GM23248 (cell line): ENCODE data around the gene ST6GALNAC6. TPM values are rescaled to one million over a fixed set of nuclear protein-coding genes. Genes with fewer than 3 reads are reported as not detected.

Source experiments
- DNase-seq: peaks from one replicate; pipeline ENCODE4 v3.0.0-alpha.2; 2015
- H2AFZ ChIP-seq: fragments of 200-600 bp; sonication (generic); 2 replicates; pipeline ENCODE4 v1.6.1; 2016; ENCODE audit warnings: antibody characterized with exemption
- H3F3A ChIP-seq: fragments of 200-600 bp; sonication (generic); 2 replicates; pipeline ENCODE4 v1.6.1; 2016; ENCODE audit warnings: mild to moderate bottlenecking, antibody characterized with exemption, mixed run types; ENCODE audit not compliant: insufficient read depth
- H3K27ac ChIP-seq: fragments of 200-600 bp; sonication (generic); 2 replicates; pipeline ENCODE4 v1.5.1; 2016; ENCODE audit warnings: mild to moderate bottlenecking
- H3K27me3 ChIP-seq: fragments of 200-600 bp; sonication (generic); replicated peaks from 2 replicates; pipeline ENCODE4 v1.6.1; 2016; ENCODE audit warnings: mild to moderate bottlenecking; ENCODE audit not compliant: insufficient read depth
- H3K36me3 ChIP-seq: fragments of 200-600 bp; sonication (generic); 2 replicates; pipeline ENCODE4 v1.6.1; 2016; ENCODE audit warnings: low read depth, mild to moderate bottlenecking
- H3K4me1 ChIP-seq: fragments of 200-600 bp; sonication (generic); 2 replicates; pipeline ENCODE4 v1.6.1; 2016; ENCODE audit warnings: mild to moderate bottlenecking; ENCODE audit not compliant: insufficient read depth
- H3K4me2 ChIP-seq: fragments of 200-600 bp; sonication (generic); one replicate; pipeline ENCODE4 v1.6.1; 2016; ENCODE audit warnings: mild to moderate bottlenecking; ENCODE audit not compliant: unreplicated experiment
- H3K4me3 ChIP-seq: fragments of 200-600 bp; sonication (generic); 2 replicates; pipeline ENCODE4 v1.5.1; 2016; ENCODE audit warnings: mild to moderate bottlenecking
- H3K79me2 ChIP-seq: fragments of 200-600 bp; sonication (generic); 2 replicates; pipeline ENCODE4 v1.6.1; 2016; ENCODE audit warnings: mild to moderate bottlenecking; ENCODE audit not compliant: insufficient read depth
- H3K9ac ChIP-seq: fragments of 200-600 bp; sonication (generic); 2 replicates; pipeline ENCODE4 v1.6.1; 2016; ENCODE audit warnings: mild to moderate bottlenecking
- H3K9me2 ChIP-seq: fragments of 200-600 bp; sonication (generic); 2 replicates; pipeline ENCODE4 v1.6.1; 2016; ENCODE audit warnings: mixed run types, mild to moderate bottlenecking, moderate library complexity; ENCODE audit not compliant: insufficient read depth
- H3K9me3 ChIP-seq: fragments of 200-600 bp; sonication (generic); one replicate; pipeline ENCODE4 v1.6.1; 2017; ENCODE audit warnings: low read depth
- H4K20me1 ChIP-seq: fragments of 200-600 bp; sonication (generic); 2 replicates; pipeline ENCODE4 v1.6.0; 2016; ENCODE audit not compliant: insufficient read depth
- EZH2 ChIP-seq: fragments of 200-600 bp; sonication (generic); IDR thresholded peaks from 2 replicates; pipeline ENCODE4 v1.6.1; 2018; ENCODE audit warnings: antibody characterized with exemption, mild to moderate bottlenecking; ENCODE audit not compliant: insufficient read depth, poor library complexity, severe bottlenecking
- EZH2phosphoT487 ChIP-seq: fragments of 200-600 bp; sonication (generic); IDR thresholded peaks from 2 replicates; pipeline ENCODE4 v1.6.1; 2018; ENCODE audit warnings: antibody characterized with exemption, moderate library complexity, mild to moderate bottlenecking, low read depth; ENCODE audit not compliant: insufficient read depth
- WGBS, 2 experiments: methylation state at CpG; one replicate each; pipeline ENCODE4 v1.1.6; 2015 to 2017; ENCODE audit warnings: low lambda C conversion rate in 2 of 2, low coverage in 1 of 2; ENCODE audit errors: missing lambda C conversion rate in 2 of 2; 5-methylcytosine and 5-hydroxymethylcytosine counted together
- in situ Hi-C: fragments of 300-500 bp; cut with MboI; formaldehyde crosslinking; loops from 2 replicates; pipeline ENCODE4 v1.15.0; 2020
- polyA plus RNA-seq: library from polyadenylated mRNA; unstranded; fragments of >200 nt; fragmentation: Nextera tagmentation; extraction: Ambion mirVana; gene quantifications from 2 replicates; pipeline ENCODE4 v1.2.1, GENCODE V29; 2016
- total RNA-seq: library from RNA; depleted of rRNA; stranded (reverse); fragments of >200 nt; shearing (Covaris generic); gene quantifications from 2 replicates; pipeline ENCODE4 v1.2.3, GENCODE V29; 2014

Gene ST6GALNAC6
- total and polyA plus RNA-seq, 2 experiments from 2014 or later, result 81.1 to 88.0 TPM

DNA sequence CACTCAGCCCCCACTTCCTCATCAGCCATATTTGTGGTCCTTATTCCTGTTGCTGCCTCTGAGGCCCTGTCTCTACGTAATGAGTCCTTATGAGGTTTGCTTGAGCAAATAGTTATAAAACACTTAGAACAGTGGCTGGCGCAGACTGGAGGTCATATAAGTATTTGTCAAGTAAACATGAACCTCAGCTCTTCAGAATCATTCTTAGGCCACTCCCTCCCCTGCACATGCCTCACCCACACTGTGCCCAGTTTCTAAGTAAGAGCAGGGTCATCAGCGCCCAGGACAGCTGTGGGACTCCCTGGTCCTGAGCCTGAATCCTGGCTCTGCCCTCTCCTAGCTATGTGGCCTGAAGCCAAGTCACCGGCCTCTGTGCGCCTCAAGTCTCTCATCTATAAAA is 13.5 kb upstream of the ST6GALNAC6 start:
- TF ChIP-seq EZH2 (no peak), EZH2phosphoT487 (no peak)
- in situ Hi-C loops, result no loop called here
- 84 to 85% methylated on average over 5 of the region's 5 CpGs for WGBS, 2 experiments

DNA sequence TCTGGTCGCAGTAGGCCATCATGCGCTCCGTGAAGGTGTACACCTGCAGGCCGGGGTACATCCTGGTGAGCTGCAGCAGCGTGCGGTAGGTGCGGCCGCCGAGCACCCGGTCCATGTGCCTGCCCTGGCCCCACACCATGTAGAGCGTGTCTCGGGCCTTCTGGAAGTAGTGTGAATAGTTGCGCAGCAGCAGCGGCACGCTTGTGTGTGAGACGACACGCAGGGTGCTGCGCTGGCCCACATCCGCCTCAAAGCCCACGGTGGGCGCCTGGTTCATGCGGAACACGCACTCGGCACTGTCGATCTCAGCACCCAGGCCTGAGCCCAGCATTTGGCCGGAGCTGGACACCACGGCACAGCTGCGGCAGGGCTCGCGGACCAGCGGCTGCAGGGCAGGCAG is 12.9 kb upstream of the ST6GALNAC6 start:
- in situ Hi-C loops, result no loop called here
- H3K4me2 ChIP-seq, result no peak overlapping the region
- WGBS, 2 experiments, result 96 to 98% methylated on average over 31 of the region's 31 CpGs
- H3K9me3 ChIP-seq, result no peaks in the 10 kb centered on the region
- peaks cover under 1% of the 10 kb centered on the region for H3F3A ChIP-seq
- H4K20me1 ChIP-seq, result no peaks in the 10 kb centered on the region
- no peak overlapping the region for H3K4me3 ChIP-seq
- peaks cover 6% of the 10 kb centered on the region for H3K4me1 ChIP-seq
- no peak overlapping the region for H3K27ac ChIP-seq
- DNase-seq, result no peak
- no peaks in the 10 kb centered on the region for H3K9me2 ChIP-seq
- H2AFZ ChIP-seq, result no peak overlapping the region
- TF ChIP-seq EZH2phosphoT487 (no peak), EZH2 (no peak)
- no peaks in the 10 kb centered on the region for H3K27me3 ChIP-seq
- no peak overlapping the region for H3K9ac ChIP-seq
- no peaks in the 10 kb centered on the region; the same call in 1 of the 2 replicates for H3K36me3 ChIP-seq
- peaks cover 26% of the 10 kb centered on the region for H3K79me2 ChIP-seq

More for the DNA sequence above, 13.5 kb upstream of the ST6GALNAC6 start:
- Histone ChIP-seq H3K4me1 (peaks cover 11% of the 10 kb centered on the region), H3K27ac (no peak overlapping the region), H3K27me3 (no peaks in the 10 kb centered on the region), H2AFZ (no peak overlapping the region), H4K20me1 (no peaks in the 10 kb centered on the region), H3K9me2 (no peaks in the 10 kb centered on the region), H3K9ac (no peak overlapping the region), H3K4me2 (no peak overlapping the region), H3K36me3 (no peaks in the 10 kb centered on the region; the same call in 1 of the 2 replicates), H3K4me3 (no peak overlapping the region), H3F3A (peaks cover 7% of the 10 kb centered on the region), H3K9me3 (no peaks in the 10 kb centered on the region), H3K79me2 (peaks cover 26% of the 10 kb centered on the region)
- DNase-seq, result no peak

DNA sequence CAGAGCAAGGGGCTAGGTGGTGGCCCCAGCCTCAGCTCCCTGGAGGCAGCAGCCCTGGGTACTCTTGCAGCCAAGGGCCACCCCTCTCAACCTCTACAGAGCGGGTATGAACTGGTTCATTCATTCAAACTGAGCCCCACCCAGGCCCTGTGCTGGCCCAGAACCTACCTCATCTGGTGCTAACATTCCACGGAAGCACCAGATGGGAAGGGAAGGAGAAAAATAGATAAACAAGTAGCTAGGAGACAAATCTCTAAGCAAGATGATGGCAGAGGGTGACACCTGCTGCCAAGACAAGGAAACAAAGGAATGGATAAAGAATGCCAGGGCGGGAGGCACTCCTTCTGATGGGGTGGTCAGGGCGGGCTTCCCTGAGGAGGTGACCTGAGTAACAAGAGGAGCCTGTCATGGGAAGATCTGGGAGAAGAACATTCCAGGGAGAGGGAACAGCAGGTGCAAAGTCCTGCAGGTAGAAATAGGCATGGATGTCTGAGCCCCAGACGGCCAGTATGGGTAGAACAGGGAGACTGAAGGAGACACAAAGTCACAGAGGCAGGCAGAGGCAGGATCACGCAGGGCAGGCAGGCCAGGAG is 11.3 kb upstream of the ST6GALNAC6 start:
- Histone ChIP-seq H4K20me1 (no peaks in the 10 kb centered on the region), H3K79me2 (peaks cover 17% of the 10 kb centered on the region), H3K36me3 (no peaks in the 10 kb centered on the region; the same call in 1 of the 2 replicates), H3F3A (peaks cover 9% of the 10 kb centered on the region; the same call in 1 of the 2 replicates), H2AFZ (no peak overlapping the region), H3K9me2 (no peaks in the 10 kb centered on the region), H3K27ac (no peak overlapping the region), H3K4me3 (no peak overlapping the region), H3K9ac (no peak overlapping the region), H3K4me1 (peaks cover 8% of the 10 kb centered on the region; the same call in 1 of the 2 replicates), H3K4me2 (no peak overlapping the region), H3K27me3 (no peaks in the 10 kb centered on the region), H3K9me3 (no peaks in the 10 kb centered on the region)
- TF ChIP-seq EZH2phosphoT487 (no peak), EZH2 (no peak)
- DNase-seq, result peak; percentile 66
- 42 to 51% methylated on average over 6 of the region's 6 CpGs for WGBS, 2 experiments
- in situ Hi-C loops, result no loop called here

DNA sequence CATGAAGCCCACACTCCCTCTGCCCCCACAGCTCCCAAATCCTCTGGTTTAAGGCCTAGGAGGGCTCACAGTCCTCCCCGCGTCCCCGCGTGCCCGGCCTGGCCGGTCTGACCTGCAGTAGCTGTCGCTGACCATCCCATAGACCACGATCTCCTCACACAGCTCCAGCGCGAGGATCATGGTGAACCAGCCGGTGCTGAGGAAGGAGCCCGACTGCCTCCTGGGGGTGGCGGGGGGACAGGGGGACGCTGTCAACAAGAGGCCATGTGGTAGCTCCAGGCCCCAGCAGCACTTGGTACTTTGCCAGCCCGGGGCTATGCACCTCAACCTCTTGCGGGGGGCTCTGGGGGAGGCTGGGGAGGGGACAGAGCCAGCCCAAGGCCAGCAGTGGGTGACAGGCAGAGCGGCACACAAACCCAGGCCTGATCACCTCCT is 10.5 kb upstream of the ST6GALNAC6 start:
- no peaks in the 10 kb centered on the region for H3K27me3 ChIP-seq
- H3K9ac ChIP-seq, result no peak overlapping the region
- H3K4me1 ChIP-seq, result peaks cover 8% of the 10 kb centered on the region; the same call in 1 of the 2 replicates
- peaks cover 10% of the 10 kb centered on the region; the same call in 1 of the 2 replicates for H3K79me2 ChIP-seq
- 89% methylated on average over 10 to 17 of the region's 17 CpGs for WGBS, 2 experiments
- no peak overlapping the region for H3K4me2 ChIP-seq
- H3K36me3 ChIP-seq, result no peaks in the 10 kb centered on the region; the same call in 1 of the 2 replicates
- DNase-seq, result no peak
- H3K9me2 ChIP-seq, result no peaks in the 10 kb centered on the region
- H3K27ac ChIP-seq, result no peak overlapping the region
- in situ Hi-C loops, result no loop called here
- no peak overlapping the region for H3K4me3 ChIP-seq
- no peak for TF ChIP-seq EZH2
- no peak for TF ChIP-seq EZH2phosphoT487
- H2AFZ ChIP-seq, result no peak overlapping the region
- no peaks in the 10 kb centered on the region for H3K9me3 ChIP-seq
- H4K20me1 ChIP-seq, result no peaks in the 10 kb centered on the region
- H3F3A ChIP-seq, result peaks cover 9% of the 10 kb centered on the region; the same call in 1 of the 2 replicates

GRCh38 chr9:127908660-127908926 is 9.2 kb upstream of the ST6GALNAC6 start:
- no peak for TF ChIP-seq EZH2phosphoT487
- no peak for TF ChIP-seq EZH2
- no peak overlapping the region for H3K9ac ChIP-seq
- peaks cover 9% of the 10 kb centered on the region for H3K4me1 ChIP-seq
- H3K79me2 ChIP-seq, result peaks cover 10% of the 10 kb centered on the region; the same call in 1 of the 2 replicates
- H3K9me3 ChIP-seq, result no peaks in the 10 kb centered on the region
- in situ Hi-C loops, result no loop called here
- H3F3A ChIP-seq, result peaks cover 9% of the 10 kb centered on the region; the same call in 1 of the 2 replicates
- no peaks in the 10 kb centered on the region for H3K9me2 ChIP-seq
- H3K27ac ChIP-seq, result no peak overlapping the region
- no peak overlapping the region for H2AFZ ChIP-seq
- WGBS, 2 experiments, result 97% methylated on average over 10 of the region's 10 CpGs
- no peaks in the 10 kb centered on the region for H3K27me3 ChIP-seq
- no peak overlapping the region for H3K4me2 ChIP-seq
- DNase-seq, result no peak
- H3K36me3 ChIP-seq, result no peaks in the 10 kb centered on the region; the same call in 1 of the 2 replicates
- H4K20me1 ChIP-seq, result no peaks in the 10 kb centered on the region
- no peak overlapping the region for H3K4me3 ChIP-seq
